H54 (cell line): ENCODE results near the gene CD52.
"Not testable (repeated sequence)": the region's sequence is repeated elsewhere in the genome, so short reads cannot be mapped to it uniquely, and the experiment has no call there.

Experiments used
- DNase-seq: peaks from one replicate; pipeline ENCODE4 v3.0.0; 2011; ENCODE audit warnings: low spot score, mixed read lengths; ENCODE audit not compliant: insufficient read length
- FAIRE-seq: peaks from 3 replicates; lab custom pipeline; 2011; peaks lifted over from hg19 to GRCh38; lab: Jason Lieb, UNC
- POLR2A ChIP-seq: IDR thresholded peaks from 2 replicates; pipeline ENCODE4 v1.6.1; 2011; ENCODE audit warnings: low read depth, mild to moderate bottlenecking, low read length

Gene CD52

DNA sequence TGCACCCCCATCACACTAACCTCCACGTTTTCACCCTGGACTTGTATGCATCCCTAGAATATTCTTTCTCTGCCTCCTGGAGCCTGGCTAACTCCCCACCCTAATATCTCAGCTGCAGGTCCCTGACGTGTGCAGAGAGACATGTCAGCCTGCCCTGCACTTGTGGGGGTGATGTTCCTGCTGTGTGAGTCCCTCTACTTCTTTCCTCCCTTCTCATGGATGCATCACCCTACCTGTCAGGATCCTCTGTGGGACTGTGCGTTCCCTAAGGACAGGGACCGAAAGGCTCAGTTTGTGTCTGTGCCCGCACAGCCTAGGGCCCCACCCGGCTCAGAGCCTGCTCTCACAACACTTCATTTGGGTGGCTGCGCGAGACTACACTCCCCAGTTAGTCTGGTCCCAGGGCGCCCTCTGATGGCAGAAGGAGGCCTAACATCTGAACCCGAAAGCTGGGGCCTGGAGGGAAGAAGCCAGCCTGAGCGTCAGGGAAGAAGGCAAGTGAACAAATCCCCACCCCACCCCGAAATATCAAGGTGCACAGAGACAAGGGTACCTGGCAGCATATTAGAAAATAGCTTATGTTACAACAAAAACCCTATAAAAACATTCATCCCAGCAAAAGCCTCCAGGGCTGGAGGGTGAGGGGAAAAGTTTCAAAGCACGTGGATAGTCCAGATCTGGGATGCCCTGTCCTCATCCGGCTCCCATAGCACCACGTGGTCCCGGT is 3.7 kb downstream of the CD52 start:
- TF ChIP-seq POLR2A, result no peak
- no peak for FAIRE-seq
- DNase-seq, result peak; percentile 68

DNA sequence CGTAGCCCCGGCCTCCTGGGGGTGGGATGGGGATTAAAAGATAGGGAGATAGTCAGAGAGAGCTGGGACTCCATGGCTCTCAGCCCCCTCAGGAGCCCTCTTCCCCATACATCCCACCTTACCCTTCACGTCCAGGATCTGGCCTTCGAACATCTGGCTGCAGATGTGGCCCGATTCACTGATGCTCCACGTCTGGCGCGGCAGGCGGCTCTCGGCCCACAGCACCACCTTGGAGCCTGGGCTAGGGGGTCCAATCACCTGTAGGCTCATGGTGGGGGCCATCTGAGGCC is 4.2 kb downstream of the CD52 start:
- TF ChIP-seq POLR2A, result no peak
- DNase-seq (no peak), FAIRE-seq (no peak)

DNA sequence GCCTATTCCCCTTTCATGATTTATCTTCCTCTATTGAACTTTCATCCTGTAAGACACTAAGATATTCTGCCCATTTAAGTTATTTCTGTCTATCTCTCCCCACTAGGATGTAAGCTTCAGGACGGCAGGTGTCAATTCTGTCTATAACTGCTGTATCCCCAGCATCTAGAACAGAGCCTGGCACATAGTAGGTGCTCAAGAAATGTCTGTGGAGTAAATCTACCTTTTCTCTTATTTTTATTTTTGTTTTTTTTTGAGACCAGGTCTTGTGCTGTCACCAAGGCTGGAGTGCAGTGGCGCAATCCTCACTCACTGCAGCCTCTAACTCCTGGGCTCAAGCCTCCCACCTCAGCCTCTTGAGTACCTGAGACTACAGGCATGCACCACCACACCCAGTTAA is 5.6 kb downstream of the CD52 start:
- no peak for FAIRE-seq
- TF ChIP-seq POLR2A, result no peak
- DNase-seq, result no peak

GRCh38 chr1:26324550-26324949 is 6.8 kb downstream of the CD52 start:
- no peak for DNase-seq
- no peak for FAIRE-seq
- TF ChIP-seq POLR2A, result no peak

- TF ChIP-seq POLR2A, result no peak
- DNase-seq (no peak), FAIRE-seq (no peak)
Observed at GRCh38 chr1:26327956-26328362, 10.2 kb downstream of the CD52 start.

GRCh38 chr1:26328597-26328996 is 10.8 kb downstream of the CD52 start:
- no peak for TF ChIP-seq POLR2A
- no peak for DNase-seq
- FAIRE-seq, result no peak

GRCh38 chr1:26329380-26329779 is 11.6 kb downstream of the CD52 start:
- not testable (repeated sequence) for FAIRE-seq, DNase-seq

- no peak for FAIRE-seq
- no peak for TF ChIP-seq POLR2A
- no peak for DNase-seq
Observed at GRCh38 chr1:26330276-26330675, 12.5 kb downstream of the CD52 start.

DNA sequence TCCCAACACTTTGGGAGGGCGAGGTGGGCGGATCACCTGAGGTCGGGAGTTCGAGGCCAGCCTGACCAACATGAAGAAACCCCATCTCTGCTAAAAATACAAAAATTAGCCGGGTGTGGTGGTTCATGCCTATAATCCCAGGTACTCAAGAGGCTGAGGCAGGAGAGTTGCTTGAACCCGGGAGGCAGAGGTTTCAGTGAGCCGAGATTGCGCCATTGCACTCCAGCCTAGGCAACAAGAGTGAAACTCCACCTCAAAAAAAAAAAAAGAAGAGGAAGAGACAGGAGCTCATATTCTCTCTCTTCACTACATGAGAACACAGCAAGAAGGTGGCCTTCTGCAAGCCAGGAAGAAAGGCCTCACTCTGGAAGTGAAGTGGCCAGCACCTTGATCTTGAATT is 15.6 kb downstream of the CD52 start:
- not testable (repeated sequence) for FAIRE-seq, DNase-seq

DNA sequence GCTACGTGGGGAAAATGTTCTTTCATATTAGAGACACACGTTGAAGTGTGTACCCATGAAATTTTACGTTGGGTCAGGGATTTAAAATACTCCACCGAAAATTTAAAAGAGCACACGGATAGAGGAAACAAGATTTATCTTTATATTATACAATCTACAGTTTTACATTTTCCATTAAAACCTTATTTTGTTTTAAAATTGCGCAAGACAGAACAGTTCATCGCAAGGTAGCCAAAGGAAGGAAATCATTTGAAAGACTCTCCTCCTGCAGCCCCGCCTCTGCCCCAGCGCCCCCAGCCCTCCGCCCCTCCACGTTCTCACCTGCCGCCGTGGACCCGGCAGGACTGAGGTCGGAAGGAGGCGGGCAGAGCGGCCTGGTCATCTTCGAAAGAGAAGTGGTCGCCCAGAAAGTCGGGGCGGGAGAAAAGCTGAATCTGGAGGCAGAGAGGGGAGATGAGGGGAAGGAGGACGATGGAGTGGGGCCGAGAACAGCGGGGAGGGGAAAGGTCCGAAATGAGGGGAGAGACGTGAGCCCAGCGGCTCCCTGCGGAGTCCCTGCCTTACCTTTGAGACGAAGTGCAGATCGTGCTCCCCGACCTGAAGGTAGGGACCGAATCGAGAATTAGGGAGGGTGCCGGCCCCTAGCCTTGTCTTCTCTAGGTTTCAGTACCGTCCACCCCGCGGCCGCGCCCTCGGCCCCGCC is 18.2 kb downstream of the CD52 start:
- FAIRE-seq, result no peak
- no peak for DNase-seq
- TF ChIP-seq POLR2A, result no peak

- no peak for FAIRE-seq
- TF ChIP-seq POLR2A, result no peak
- DNase-seq, result peak; percentile 53
Observed at GRCh38 chr1:26336477-26337205, 18.9 kb downstream of the CD52 start.

- no peak for FAIRE-seq
Observed at GRCh38 chr1:26337206-26337535, 19.4 kb downstream of the CD52 start.

DNA sequence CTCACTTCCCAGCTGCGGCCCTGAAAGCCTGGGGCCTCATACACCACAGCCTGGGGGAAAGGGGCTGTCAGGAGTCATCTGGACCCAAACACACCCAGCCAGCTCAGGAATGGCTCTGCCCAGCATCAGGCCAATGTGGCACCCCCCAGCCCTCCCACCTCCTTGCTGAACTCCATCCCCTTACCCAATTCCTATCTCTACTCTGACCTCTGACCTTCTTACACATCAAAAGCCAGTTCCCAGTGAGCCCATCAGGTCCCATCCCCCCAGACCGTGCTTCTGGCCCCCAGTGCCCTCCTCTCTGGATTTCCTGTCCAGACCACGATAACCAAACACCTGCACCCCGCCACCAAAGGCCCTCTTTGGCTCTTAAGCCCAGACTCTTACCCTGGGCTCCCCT is 19.9 kb downstream of the CD52 start:
- no peak for DNase-seq
- no peak for TF ChIP-seq POLR2A
- no peak for FAIRE-seq

More at GRCh38 chr1:26337206-26337535, 19.4 kb downstream of the CD52 start:
- TF ChIP-seq POLR2A, result no peak
- no peak for DNase-seq

DNA sequence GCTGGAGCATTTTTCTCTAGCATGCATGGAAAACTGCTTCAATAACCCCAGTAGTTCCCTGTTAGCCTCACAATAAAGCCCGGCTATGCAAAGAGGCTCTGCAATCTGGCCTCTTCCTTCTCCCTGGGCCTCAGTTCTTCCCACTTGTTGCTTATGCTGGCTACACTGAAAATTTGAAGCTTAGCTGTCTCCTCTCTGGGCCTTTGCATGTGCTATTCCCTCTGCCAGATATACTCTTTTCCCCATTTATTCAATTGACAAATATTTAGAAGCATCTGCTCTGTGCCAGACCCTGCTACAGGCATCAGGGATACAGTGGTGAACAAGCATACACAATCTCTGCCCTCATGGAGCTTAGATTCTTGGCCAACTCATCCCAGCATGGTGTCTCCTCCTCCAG is 20.9 kb downstream of the CD52 start:
- no peak for TF ChIP-seq POLR2A
- DNase-seq (no peak), FAIRE-seq (no peak)
